ACC112 (cell line): ENCODE measurements around the gene CRB2.

Experiments used
- H2AFZ ChIP-seq: fragments of 200-600 bp; sonication (generic); one replicate; pipeline ENCODE4 v1.6.0; 2017; ENCODE audit warnings: antibody characterized with exemption, low read length; ENCODE audit not compliant: unreplicated experiment
- H3K27ac ChIP-seq: fragments of 200-600 bp; sonication (generic); 2 replicates; pipeline ENCODE4 v1.5.1; 2014; ENCODE audit warnings: low read depth, mild to moderate bottlenecking, antibody characterized with exemption, low read length, moderate library complexity
- H3K27me3 ChIP-seq: fragments of 200-600 bp; sonication (generic); 2 replicates; pipeline ENCODE4 v1.6.1; 2014; ENCODE audit warnings: mild to moderate bottlenecking, antibody characterized with exemption, low read length, moderate library complexity, mixed read lengths; ENCODE audit not compliant: insufficient read depth
- H3K36me3 ChIP-seq: fragments of 200-600 bp; sonication (generic); 2 replicates; pipeline ENCODE4 v1.6.1; 2016; ENCODE audit warnings: mild to moderate bottlenecking, antibody characterized with exemption, low read length, moderate library complexity, mixed read lengths; ENCODE audit not compliant: insufficient read depth
- H3K4me1 ChIP-seq: fragments of 200-600 bp; sonication (generic); one replicate; pipeline ENCODE4 v1.6.1; 2016; ENCODE audit warnings: low read length, mixed read lengths; ENCODE audit not compliant: insufficient read depth, unreplicated experiment, control insufficient read depth
- H3K4me3 ChIP-seq: fragments of 200-600 bp; sonication (generic); 2 replicates; pipeline ENCODE4 v1.5.1; 2014; ENCODE audit warnings: mild to moderate bottlenecking, low read depth, low read length
- H3K79me2 ChIP-seq: fragments of 200-600 bp; sonication (generic); one replicate; pipeline ENCODE4 v1.6.0; 2016; ENCODE audit warnings: low read length; ENCODE audit not compliant: control insufficient read depth, unreplicated experiment, insufficient read depth

The CRB2 gene

GRCh38 chr9:123365881-123366528 is 10.0 kb downstream of the CRB2 start:
- no peaks in the 10 kb centered on the region; the same call in none of the 2 replicates for H3K27me3 ChIP-seq
- H3K4me1 ChIP-seq, result peaks cover 12% of the 10 kb centered on the region
- H3K79me2 ChIP-seq, result no peaks in the 10 kb centered on the region
- no peak overlapping the region for H2AFZ ChIP-seq
- no peak overlapping the region for H3K4me3 ChIP-seq
- H3K36me3 ChIP-seq, result no peaks in the 10 kb centered on the region
- no peak overlapping the region for H3K27ac ChIP-seq

- Histone ChIP-seq H2AFZ (no peak overlapping the region), H3K27me3 (peaks cover 14% of the 10 kb centered on the region), H3K27ac (no peak overlapping the region), H3K36me3 (no peaks in the 10 kb centered on the region), H3K79me2 (no peaks in the 10 kb centered on the region), H3K4me1 (peaks cover 12% of the 10 kb centered on the region), H3K4me3 (no peak overlapping the region)
These were observed 12.0 kb downstream of the CRB2 start for GRCh38 chr9:123368023-123368422.

GRCh38 chr9:123368536-123369153 is 12.6 kb downstream of the CRB2 start:
- Histone ChIP-seq H3K36me3 (no peaks in the 10 kb centered on the region), H3K4me3 (no peak overlapping the region), H3K27me3 (peaks cover 15% of the 10 kb centered on the region), H3K27ac (no peak overlapping the region), H2AFZ (no peak overlapping the region), H3K79me2 (no peaks in the 10 kb centered on the region), H3K4me1 (peaks cover 12% of the 10 kb centered on the region)

- peaks cover 6% of the 10 kb centered on the region for H3K4me1 ChIP-seq
- no peaks in the 10 kb centered on the region for H3K36me3 ChIP-seq
- no peak overlapping the region for H3K27ac ChIP-seq
- peaks cover 22% of the 10 kb centered on the region for H3K27me3 ChIP-seq
- H3K4me3 ChIP-seq, result no peak overlapping the region
- no peaks in the 10 kb centered on the region for H3K79me2 ChIP-seq
- H2AFZ ChIP-seq, result no peak overlapping the region
These were observed 13.3 kb downstream of the CRB2 start for GRCh38 chr9:123369296-123369695.

GRCh38 chr9:123370108-123370507 is 14.1 kb downstream of the CRB2 start:
- H3K4me3 ChIP-seq, result no peak overlapping the region
- H2AFZ ChIP-seq, result no peak overlapping the region
- peaks cover 28% of the 10 kb centered on the region for H3K27me3 ChIP-seq
- no peak overlapping the region for H3K27ac ChIP-seq
- H3K4me1 ChIP-seq, result no peaks in the 10 kb centered on the region
- no peaks in the 10 kb centered on the region for H3K79me2 ChIP-seq
- no peaks in the 10 kb centered on the region for H3K36me3 ChIP-seq

- no peaks in the 10 kb centered on the region for H3K4me1 ChIP-seq
- H3K27ac ChIP-seq, result no peak overlapping the region
- H3K36me3 ChIP-seq, result no peaks in the 10 kb centered on the region
- no peak overlapping the region for H3K4me3 ChIP-seq
- H3K79me2 ChIP-seq, result no peaks in the 10 kb centered on the region
- peaks cover 28% of the 10 kb centered on the region for H3K27me3 ChIP-seq
- no peak overlapping the region for H2AFZ ChIP-seq
These were observed 14.7 kb downstream of the CRB2 start for GRCh38 chr9:123370526-123371227.

GRCh38 chr9:123371228-123371584 is 15.2 kb downstream of the CRB2 start:
- H3K79me2 ChIP-seq, result no peaks in the 10 kb centered on the region
- H3K36me3 ChIP-seq, result no peaks in the 10 kb centered on the region
- H3K27me3 ChIP-seq, result peaks cover 28% of the 10 kb centered on the region
- H3K27ac ChIP-seq, result no peak overlapping the region
- H2AFZ ChIP-seq, result no peak overlapping the region
- H3K4me1 ChIP-seq, result no peaks in the 10 kb centered on the region
- H3K4me3 ChIP-seq, result no peak overlapping the region

GRCh38 chr9:123371805-123372590 is 16.0 kb downstream of the CRB2 start:
- H2AFZ ChIP-seq, result no peak overlapping the region
- no peak overlapping the region for H3K4me3 ChIP-seq
- H3K27me3 ChIP-seq, result peaks cover 28% of the 10 kb centered on the region
- H3K27ac ChIP-seq, result no peak overlapping the region
- H3K79me2 ChIP-seq, result no peaks in the 10 kb centered on the region
- no peaks in the 10 kb centered on the region for H3K36me3 ChIP-seq
- H3K4me1 ChIP-seq, result no peaks in the 10 kb centered on the region

- H3K79me2 ChIP-seq, result no peaks in the 10 kb centered on the region
- H3K36me3 ChIP-seq, result no peaks in the 10 kb centered on the region
- no peak overlapping the region for H3K4me3 ChIP-seq
- no peak overlapping the region for H2AFZ ChIP-seq
- H3K4me1 ChIP-seq, result no peaks in the 10 kb centered on the region
- H3K27me3 ChIP-seq, result peaks cover 28% of the 10 kb centered on the region
- H3K27ac ChIP-seq, result no peak overlapping the region
These were observed 16.9 kb downstream of the CRB2 start for GRCh38 chr9:123372766-123373446.

GRCh38 chr9:123373447-123373923 is 17.5 kb downstream of the CRB2 start:
- H2AFZ ChIP-seq, result no peak overlapping the region
- no peak overlapping the region for H3K4me3 ChIP-seq

More at GRCh38 chr9:123373447-123373923, 17.5 kb downstream of the CRB2 start:
- Histone ChIP-seq H3K79me2 (no peaks in the 10 kb centered on the region), H3K36me3 (no peaks in the 10 kb centered on the region), H3K4me1 (no peaks in the 10 kb centered on the region), H3K27me3 (peaks cover 28% of the 10 kb centered on the region), H3K27ac (no peak overlapping the region)
